ENCODE measurements around the gene CIB4.

DNA sequence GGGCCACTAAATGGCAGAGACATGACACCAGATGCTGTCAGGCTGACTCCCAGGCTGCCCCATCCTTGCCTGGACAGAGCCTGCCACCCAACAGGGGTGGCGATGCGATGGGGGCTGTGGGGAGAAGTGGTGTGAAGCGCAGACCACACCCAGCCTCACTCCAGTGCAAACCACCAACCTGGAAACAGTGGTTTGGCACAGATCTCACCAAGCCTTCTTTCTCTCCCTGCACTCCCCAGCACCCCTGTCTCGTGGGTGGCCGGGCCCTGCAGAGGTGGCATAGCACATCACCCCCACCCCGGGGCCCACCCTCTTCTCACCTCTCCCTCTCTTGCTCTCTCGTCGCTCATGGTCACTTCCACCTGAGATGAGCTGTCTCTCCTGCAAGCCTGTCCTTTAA is 32.6 kb downstream of the CIB4 start:
- TF ChIP-seq, protein P1, sequence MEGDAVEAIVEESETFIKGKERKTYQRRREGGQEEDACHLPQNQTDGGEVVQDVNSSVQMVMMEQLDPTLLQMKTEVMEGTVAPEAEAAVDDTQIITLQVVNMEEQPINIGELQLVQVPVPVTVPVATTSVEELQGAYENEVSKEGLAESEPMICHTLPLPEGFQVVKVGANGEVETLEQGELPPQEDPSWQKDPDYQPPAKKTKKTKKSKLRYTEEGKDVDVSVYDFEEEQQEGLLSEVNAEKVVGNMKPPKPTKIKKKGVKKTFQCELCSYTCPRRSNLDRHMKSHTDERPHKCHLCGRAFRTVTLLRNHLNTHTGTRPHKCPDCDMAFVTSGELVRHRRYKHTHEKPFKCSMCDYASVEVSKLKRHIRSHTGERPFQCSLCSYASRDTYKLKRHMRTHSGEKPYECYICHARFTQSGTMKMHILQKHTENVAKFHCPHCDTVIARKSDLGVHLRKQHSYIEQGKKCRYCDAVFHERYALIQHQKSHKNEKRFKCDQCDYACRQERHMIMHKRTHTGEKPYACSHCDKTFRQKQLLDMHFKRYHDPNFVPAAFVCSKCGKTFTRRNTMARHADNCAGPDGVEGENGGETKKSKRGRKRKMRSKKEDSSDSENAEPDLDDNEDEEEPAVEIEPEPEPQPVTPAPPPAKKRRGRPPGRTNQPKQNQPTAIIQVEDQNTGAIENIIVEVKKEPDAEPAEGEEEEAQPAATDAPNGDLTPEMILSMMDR (IDR thresholded peaks at IDR 0.05; ENCODE audit: poor library complexity): no peak
- no peak for TF ChIP-seq EZH2 (IDR thresholded peaks at IDR 0.05; ENCODE audit: borderline replicate concordance)

Data from hepatocyte (in vitro differentiated cells).